Left cardiac atrium (tissue), 2 donors: ENCODE measurements around the gene ANK2. TPM values are rescaled to one million over a fixed set of nuclear protein-coding genes. Genes with fewer than 3 reads are reported as not detected.

Experiments used
- microRNA-seq, 2 donors: library from miRNA; unstranded; fragments of <30 nt; microRNA quantifications; one replicate each; pipeline ENCODE4 v1.2.0, GENCODE V29; 2020
- total RNA-seq, 2 donors: library from RNA; stranded (reverse); fragmentation: NEBNext Ultra II Directional; extraction: Animal tissue kit (Norgen Biotek cat#: 25700); gene quantifications; one replicate each; pipeline ENCODE4 v1.2.1, GENCODE V29; 2021
- donor health status: DM: no; HTN: yes; CAD: no; lungs with severe emphysema.
- donor health status: DM: yes; HTN: yes; CAD: no.

Gene ANK2
- total RNA-seq, 2 donors from 2014 or later, result 277 to 318 TPM

Small RNA genes lying within 50 kb of the gene (microRNA-seq; reads per million reads assigned to microRNA genes)
- gene MIR1243 (3.5 to 3.8 reads per million in 2 donors), gene MIR8082 (0 reads per million in 2 donors)
